ENCODE data around the gene DTD2.
"Not testable (repeated sequence)": the region's sequence is repeated elsewhere in the genome, so short reads cannot be mapped to it uniquely, and the experiment has no call there.

DTD2 gene

DNA sequence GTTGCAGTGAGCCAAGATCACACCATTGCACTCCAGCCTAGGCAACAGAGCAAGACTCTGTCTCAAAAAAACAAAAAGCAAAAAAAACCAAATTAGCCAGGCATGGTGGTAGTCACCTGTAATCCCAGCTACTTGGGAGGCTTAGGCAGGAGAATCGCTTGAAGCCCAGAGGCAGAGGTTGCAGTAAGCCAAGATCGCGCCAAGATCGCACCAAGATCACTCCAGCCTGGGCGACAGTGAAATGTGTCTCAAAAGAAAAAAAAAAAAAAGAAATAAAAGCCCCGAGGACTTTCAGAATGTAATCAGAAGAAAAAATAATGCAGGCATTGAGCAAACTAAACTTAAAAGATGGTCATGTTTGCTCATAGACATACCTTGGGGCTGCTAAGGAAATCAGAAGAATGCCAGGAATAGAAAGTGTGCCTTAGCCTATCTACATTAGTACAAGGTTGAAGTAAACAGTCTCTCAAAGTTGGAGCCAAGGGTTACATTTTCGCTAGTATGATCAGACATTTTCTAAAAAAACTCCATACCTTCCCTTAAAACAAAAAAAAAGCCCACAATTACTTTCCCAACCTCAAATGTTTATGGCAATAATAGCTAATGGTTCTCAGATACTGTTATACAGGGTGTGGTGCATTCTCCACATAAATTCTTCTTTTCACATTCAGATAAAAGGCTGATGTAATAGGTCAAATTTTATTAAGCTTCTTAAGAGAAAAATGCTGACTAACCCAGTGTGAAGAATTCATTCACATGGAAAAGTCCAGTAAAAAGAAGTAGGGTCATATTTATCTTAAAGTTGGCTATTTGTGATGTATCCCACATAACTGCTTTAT lies 15.8 kb downstream of the DTD2 start:
- no peak for DNase-seq (ENCODE audit: low spot score)

DNA sequence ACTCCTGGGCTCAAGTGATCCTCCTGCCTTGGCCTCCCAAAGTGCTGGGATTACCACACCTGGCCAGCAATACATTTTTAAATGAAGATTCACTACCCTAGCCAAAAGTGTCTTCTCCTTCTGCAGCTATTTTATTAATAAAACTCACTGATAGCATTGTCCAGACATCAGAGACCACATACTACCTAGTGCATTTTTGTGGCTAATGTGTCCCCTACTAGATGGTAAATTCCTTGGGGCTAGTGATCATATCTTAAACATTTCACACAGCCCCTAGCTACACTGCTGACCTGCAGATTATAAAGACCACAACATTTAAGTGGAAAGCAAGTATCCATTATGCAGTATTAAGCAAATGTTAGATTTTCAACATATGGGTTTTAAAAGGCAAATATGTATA lies 17.0 kb downstream of the DTD2 start:
- DNase-seq (ENCODE audit: low spot score) = no peak

DNA sequence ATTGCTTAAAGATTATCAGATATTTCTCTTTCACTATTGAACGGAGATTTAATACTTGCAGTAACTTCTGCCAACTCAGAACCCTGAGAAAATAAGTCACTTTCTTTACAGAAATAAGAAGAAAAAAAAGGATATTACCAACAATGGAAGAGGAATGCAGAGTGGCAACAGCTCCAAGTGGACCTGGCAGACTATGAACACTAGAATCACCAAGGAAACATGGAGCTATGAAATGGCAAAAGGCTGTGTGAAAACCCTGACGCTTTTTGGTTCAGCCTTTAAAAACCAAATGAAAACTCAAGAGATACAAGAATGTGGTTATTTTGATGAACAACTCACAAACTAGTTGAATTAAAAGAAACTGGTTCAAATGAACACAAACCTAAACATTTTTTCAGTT lies 17.7 kb downstream of the DTD2 start:
- DNase-seq (ENCODE audit: low spot score) = no peak

DNA sequence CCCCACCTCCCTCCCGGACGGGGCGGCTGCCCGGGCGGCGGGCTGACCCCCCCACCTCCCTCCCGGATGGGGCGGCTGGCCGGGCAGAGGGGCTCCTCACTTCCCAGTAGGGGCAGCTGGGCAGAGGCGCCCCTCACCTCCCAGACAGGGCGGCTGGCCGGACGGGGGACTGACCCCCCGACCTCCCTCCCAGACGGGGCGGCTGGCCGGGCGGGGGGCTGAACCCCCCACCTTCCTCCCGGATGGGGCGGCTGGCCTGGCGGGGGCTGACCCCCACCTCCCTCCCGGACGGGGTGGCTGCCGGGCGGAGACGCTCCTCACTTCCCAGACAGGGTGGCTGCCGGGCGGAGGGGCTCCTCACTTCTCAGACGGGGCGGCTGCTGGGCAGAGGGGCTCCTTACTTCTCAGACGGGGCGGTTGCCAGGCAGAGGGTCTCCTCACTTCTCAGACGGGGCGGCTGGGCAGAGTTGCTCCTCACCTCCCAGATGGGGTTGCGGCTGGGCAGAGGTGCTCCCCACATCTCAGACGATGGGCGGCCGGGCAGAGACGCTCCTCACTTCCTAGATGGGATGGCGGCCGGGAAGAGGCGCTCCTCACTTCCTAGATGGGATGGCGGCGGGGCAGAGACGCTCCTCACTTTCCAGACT lies 20.1 kb downstream of the DTD2 start:
- DNase-seq (ENCODE audit: low spot score) = not testable (repeated sequence)

DNA sequence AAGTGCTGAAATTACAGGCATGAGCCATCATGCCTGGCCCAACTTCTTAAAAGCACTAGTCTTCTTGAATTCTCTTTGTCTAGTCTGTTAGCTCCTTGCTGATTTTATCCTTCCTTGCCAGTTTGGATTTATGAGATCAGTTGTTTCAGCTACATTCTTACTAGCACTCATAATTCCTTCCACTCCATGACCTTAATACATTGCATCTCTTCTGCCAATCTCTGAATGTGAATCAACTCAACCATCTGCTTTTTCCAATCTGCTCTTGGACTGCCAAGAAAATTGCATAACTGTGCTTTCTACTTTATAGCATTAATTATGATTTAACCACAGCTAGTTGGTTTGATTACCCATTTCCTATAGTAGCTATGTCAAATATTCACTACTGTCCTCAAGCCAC lies 22.0 kb downstream of the DTD2 start:
- no peak for DNase-seq (ENCODE audit: low spot score)

DNA sequence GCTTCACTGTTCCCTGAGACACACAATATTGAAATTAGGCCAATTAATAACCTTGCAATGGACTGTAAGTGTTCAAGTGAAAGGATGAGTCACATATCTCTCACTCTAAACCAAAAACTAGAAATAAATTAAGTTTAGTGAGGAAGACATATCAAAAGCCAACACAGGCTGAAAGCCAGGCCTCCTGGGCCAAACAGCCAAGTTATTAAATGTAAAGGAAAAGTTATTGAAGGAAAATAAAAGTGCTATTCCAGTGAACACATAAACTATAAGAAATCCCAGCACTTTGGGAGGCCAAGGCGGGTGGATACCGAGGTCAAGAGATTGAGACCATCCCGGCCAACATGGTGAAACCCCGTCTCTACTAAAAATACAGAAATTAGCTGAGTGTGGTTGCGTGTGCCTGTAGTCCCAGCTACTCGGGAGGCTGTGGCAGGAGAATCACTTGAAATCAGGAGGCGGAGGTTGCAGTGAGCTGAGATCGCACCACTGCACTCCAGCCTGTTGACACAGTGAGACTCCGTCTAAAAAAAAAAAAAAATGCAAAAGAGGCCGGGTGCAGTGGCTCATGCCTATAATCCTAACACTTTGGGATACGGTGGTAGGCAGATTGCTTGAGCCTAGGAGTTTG lies 26.6 kb downstream of the DTD2 start:
- no peak for DNase-seq (ENCODE audit: low spot score)

DNA sequence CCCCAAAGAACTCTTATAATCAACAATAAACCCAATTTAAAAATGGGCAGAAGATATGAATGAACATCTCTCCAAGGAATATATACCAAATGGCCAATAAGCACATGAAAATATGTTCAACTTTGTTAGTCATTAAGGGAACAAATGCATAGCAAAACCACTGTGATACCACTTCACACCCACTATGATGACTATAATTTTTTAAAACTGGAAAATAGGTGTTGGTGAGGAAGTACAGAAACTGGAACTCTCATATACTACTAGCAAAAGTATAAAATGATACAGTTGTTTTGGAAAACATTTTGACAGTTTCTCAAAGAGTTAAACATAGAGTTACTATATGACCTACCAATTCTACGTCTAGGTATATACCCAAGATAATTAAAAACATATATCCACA lies 27.5 kb downstream of the DTD2 start:
- no peak for DNase-seq (ENCODE audit: low spot score)

DNA sequence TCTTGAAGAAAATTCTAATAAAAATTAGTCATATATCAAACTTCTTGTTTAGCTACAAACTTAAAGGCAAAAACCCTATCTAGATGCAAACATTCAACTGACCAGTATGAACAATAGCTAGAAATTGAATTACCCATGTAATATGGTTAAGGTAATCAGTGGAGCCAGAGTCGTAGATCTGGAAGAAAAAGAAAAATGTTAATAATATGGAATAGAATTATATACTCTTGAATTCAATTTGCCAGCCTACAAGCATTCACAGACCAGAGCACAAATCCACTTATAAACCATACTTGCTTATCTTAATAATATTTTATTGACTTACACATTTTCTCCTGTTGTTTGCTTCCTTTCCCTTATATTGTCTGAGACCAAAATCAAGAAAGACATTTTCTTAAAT lies 29.3 kb downstream of the DTD2 start:
- DNase-seq (ENCODE audit: low spot score) = no peak

DNA sequence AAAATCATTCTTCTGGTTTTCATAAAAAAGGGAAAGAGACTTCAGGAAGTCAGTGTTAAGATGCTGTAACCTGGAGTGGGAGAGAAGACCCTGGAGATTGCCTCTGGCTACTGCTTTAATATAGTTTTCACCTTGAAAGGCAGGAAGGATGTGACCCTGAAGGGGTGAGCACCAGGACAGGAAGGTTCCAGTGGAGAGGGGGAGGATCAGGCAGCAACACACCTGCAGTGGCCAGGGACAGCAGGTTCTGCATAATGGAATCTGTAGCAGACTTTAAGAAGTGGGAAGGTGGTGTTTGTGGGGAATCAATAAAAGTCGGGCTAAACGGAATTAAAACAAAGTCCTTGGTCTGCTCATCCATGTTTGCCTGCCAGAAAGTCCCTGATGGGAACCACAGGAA lies 30.6 kb downstream of the DTD2 start:
- no peak for DNase-seq (ENCODE audit: low spot score)

DNA sequence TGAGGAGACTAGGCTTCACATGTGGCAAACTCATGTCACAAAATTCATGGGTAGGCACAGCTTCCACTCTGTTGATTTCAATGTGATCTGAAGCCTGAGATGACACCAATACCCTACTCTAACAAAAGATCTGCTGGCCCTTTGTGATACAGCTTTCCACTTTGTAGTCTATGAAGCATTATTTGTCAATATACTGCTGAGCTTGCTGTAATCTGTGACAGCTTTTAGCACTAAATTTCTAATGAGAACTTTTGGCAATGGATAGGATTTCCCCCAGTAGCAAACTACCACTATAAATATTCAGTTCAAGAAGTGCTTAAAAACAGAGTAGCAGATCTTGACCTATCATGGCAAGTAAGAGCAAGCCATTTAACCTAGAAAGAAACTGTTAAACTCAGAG lies 31.4 kb downstream of the DTD2 start:
- no peak for DNase-seq (ENCODE audit: low spot score)

DNA sequence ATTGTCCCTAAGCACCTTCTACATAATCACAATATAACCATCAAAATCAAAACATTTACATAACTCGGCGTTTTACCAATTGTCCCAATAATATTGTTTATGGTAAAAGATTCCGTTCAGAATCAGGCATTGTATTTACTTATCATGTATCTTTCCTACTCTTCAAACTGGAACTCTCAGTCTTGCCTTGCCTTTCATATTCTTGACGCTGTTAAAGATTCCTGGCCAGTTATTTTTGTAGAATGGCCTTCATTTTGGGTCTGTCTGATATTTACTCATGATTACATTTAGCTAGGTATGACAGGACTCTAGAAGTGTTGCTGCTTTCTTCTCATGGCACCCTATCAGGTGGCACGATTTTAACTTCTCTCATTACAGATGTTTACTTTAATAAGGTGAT lies 36.1 kb downstream of the DTD2 start:
- no peak for DNase-seq (ENCODE audit: low spot score)

DNA sequence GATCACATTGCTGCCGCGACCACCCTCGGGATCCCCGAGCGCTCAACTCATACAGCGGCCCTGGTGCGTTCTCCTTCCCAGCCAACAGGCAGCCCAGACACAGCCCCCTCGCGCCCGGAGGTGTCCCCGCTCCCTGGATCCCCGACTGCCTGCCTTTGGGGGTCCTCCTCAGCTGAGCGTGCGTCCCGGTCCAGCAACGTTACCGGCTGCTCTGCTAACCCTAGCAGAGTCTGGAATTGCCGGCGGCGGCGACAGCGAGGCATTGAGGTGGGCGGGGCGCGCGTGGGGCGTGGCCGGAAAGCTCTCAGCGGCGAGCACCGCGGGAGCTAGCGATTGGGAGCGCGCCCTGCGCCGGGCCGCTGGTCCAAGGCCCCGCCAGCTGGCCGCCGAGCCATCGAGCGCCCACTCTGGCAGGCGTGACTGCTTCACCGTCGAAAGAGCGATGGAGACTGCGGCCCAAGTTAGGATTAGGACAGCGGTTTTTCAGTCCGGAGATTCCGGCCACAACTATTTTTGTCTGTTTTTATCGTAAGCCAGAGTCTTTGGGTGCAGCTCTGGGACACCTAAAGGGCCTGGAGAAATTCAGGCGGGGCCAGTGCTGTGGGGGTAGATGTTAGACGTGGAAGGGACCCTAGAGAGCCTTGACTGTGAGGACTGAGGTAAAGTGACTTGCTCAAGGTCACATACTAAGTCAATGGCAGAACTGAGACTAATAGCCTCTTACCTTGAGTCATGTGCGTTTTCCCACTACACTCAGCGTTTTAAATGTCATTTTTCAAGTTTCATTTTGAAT lies 36.8 kb downstream of the DTD2 start, which contains the start of gene HEATR5A:
TSS of gene HEATR5A (minus strand) at position 232 of the 793 bp plus-strand sequence. CDS start 17,575 bp downstream, outside the sequence.
- peak; percentile 97 for DNase-seq (ENCODE audit: low spot score)

DNA sequence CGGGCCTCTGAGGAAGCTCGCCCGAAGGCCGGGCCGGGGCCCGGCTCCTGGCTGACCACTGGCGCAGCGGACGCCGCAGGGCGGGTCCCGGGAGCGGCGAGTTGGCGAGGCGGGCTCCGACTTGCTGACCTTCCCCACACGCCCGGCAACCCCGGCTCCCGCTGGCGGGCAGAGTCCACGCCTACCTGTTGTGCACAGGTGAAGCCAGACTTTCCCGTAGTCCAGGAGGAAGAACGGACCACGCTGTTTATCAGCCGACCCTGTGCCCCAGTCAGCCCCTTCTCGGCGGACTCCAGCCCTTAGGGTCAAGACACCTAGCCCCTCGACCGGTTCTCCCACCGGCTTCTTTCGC lies 37.4 kb downstream of the DTD2 start:
- peak; percentile 73 for DNase-seq (ENCODE audit: low spot score)

DNA sequence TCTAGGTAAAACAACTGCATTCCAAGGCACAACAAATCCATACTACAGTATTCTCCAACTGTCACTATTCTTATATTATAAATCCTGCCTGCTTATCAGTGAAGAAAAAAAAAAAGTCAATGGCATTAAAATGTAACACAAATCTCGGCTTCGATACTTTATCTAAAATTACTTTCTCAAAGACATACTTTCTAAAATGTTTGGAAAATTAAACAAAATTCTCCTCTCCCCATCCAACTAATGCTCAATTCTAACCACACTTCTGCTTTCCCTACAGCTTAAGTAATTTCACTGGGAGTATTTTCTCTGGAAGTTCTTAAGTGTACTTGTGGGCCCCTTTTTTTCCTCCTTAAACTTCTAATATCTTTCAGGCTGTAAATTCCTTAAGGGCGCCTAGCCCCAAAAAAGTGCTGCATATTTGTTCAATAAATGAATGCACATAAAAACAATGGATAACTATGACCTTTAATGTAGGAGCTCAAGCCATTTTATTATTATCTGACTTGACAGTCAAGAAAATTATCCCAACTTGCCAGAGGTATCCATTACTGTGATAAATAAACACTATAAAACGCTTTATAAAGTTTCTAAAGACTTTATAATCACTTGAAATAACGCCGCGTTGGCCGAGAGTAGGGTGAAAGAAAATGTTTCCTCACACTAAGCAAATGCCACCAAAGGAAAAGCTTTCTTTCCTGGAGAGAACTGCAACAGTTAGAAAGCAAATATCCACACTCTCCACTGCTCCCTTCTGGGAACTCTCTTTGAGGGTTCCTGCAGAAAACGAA lies 37.9 kb downstream of the DTD2 start:
- no peak for DNase-seq (ENCODE audit: low spot score)

DNA sequence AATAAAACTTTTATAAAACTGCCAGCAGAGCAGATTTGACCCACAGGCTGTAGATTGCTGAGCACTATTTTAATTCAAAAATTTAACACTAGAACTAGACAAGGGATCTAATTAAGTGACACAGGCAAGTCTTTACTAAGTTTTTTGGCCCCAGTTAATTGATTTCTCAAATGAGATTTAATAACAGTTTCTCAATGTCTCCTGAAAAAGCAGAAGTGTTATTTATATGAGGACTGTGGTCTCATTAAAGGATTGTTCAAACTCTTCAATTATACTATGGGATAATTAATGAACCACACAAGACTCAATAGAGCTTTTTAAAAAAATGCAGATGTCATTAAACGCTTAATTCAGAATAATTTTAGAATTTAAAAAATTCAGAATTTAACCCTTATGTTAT lies 38.9 kb downstream of the DTD2 start:
- no peak for DNase-seq (ENCODE audit: low spot score)

DNA sequence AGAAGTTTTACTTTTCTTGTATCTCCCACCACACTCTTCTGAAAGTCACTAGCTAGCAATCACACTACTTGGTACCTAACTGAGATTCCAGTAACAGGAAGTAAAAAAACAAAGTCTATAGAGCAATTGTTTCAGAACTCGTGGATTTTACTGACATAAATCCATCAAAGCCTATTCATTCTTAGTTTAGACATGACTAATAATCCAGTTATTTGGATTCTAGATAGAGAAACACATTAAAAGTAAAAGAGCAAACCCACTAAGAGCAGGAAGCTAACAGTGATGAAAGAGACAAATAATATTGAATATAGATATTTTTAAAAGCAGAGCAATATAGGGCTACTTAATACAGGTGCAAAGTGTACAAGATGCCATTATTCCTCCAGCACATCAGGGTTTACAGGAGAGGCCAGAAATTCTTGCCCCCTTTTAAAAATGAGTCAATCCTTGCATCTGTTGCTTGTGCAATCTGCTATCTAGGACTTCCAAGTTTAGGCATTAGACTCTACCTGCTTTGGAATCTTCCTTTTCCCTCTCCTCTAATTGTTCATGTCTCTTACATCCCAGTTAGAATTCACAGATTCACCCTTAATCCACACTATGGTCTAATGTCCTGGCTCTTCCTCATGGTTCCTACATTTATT lies 43.0 kb downstream of the DTD2 start:
- DNase-seq (ENCODE audit: low spot score) = no peak

DNA sequence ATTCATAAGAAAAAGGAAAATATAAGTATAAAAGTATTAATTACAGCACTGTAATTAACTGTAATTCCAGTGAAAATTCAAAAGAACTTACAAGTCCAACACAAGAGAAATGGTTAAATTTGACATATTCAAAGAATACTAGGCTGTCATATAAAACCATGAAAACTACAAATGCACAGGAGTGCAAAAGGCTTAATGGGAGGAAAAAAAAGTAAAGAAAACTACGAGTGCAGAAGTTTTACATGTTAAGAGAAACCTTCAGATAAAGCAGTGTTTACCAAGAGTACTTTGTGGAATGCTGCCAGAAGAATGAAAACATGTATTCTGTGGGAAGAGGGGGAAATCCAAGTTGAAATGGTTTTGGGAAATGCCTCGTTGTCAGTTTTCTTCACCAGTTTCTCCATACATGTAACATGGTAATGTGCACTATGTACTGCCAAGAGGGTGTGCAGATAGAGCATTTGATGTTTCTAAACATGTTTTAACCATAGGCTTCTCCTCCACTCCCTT lies 46.0 kb downstream of the DTD2 start:
- no peak for DNase-seq (ENCODE audit: low spot score)

DNA sequence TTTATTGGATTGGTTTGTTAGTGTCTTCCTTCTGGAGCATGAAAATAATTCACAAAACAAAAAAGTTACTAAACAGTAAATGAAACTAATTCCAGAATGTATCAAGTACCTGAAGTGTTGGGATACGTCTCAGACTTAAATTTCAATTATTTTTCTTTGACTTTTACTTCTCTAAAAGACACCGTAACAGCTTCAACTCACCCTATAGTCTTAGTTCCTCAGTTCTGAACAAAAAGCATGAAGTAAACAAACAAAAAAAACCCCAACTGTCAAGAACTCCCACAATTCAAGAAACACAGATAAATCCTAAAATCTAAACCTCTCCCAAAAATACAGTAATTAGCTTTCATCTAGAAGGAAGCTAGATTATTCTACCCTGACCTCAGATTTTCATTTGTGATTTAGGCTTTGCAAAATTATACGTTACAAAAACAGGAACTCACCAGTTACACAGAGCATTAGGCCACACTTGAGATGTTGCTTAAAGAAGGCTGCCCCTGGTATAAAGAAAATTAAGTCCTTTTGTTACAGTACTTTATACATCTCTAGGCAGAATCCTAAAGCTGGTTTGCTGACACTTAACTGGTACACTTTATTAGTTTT lies 47.2 kb downstream of the DTD2 start:
- no peak for DNase-seq (ENCODE audit: low spot score)

DNA sequence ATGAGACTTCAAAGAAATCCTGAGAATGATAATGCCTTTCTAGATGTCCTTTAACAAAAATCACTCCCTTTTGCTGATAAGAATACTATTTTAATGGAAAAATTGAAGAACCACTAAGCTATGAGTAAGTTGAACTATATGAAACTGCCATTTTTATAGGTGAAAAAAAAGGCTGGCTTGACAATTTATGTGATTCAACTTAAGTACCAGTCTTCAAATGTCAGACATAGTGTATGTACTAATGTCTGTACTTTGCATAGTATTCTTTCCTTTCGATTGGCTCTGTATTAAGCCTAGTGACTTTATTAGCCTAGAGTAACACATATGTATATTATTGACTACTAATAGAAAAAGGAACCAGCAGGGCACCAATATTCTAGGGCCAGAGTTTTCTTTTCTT lies 48.9 kb downstream of the DTD2 start:
- no peak for DNase-seq (ENCODE audit: low spot score)

DNA sequence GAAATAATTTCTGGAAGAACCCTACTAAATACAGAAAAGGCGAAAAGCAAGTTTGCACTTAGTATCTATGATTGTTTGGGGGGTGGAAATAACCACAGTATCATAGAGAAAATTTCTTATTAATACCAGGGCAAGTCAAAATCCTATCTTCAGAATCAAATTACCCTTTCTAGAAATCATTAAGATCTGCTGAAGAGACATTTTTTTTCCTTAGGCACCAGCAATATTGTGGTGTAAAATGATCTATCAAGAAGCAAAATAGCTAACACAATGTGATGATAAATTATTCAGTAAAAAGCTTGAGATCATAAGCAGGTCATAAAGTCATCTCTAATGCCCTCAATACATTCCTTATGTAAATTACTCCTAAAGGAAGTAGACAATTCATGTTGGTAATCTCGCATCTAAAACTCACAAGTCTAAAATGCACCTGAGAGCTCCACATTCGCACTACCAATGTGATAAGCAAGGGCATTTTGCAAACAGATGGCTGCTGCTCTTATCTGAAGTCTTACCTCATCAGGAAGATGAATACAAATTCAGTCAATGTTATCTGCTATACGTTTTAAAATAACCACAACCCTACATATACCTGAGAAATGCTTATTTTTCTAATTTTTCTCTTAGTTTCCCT lies 51.6 kb downstream of the DTD2 start:
- no peak for DNase-seq (ENCODE audit: low spot score)
